HepG2 (cell line): Measurements from ENCODE around the gene KNG1. TPM values are rescaled to one million over a fixed set of nuclear protein-coding genes. Genes with fewer than 3 reads are reported as not detected.

Source experiments
- ARID4A ChIP-seq: sonication (generic); formaldehyde crosslinking; IDR thresholded peaks from 2 replicates; pipeline ENCODE4 v1.5.0; 2020; ENCODE audit warnings: mild to moderate bottlenecking, missing genetic modification reagents, borderline replicate concordance
- ATF5 ChIP-seq: sonication (generic); formaldehyde crosslinking; IDR thresholded peaks from 2 replicates; pipeline ENCODE4 v1.4.0; 2020; ENCODE audit warnings: mild to moderate bottlenecking, low read depth, missing genetic modification reagents
- BCL3 ChIP-seq: sonication (generic); formaldehyde crosslinking; IDR thresholded peaks from 2 replicates; pipeline ENCODE4 v1.5.1; 2020; ENCODE audit warnings: mild to moderate bottlenecking, missing genetic modification reagents, moderate library complexity
- CBX5 ChIP-seq: sonication (generic); formaldehyde crosslinking; IDR thresholded peaks from 2 replicates; pipeline ENCODE4 v1.4.0; 2020; ENCODE audit warnings: missing genetic modification reagents, borderline replicate concordance
- CERS6 ChIP-seq: sonication (generic); formaldehyde crosslinking; IDR thresholded peaks from 2 replicates; pipeline ENCODE4 v1.5.0; 2020; ENCODE audit warnings: missing genetic modification reagents
- CREB3 ChIP-seq: sonication (generic); formaldehyde crosslinking; IDR thresholded peaks from 2 replicates; pipeline ENCODE4 v1.5.0; 2020; ENCODE audit warnings: missing genetic modification reagents
- IKZF1 ChIP-seq: fragments of 450-650 bp; IDR thresholded peaks from 2 replicates; pipeline ENCODE4 v1.7.1; 2016
- MTF1 ChIP-seq: sonication (generic); formaldehyde crosslinking; IDR thresholded peaks from 2 replicates; pipeline ENCODE4 v1.5.0; 2020; ENCODE audit warnings: missing genetic modification reagents
- NR1H2 ChIP-seq: sonication (generic); formaldehyde crosslinking; IDR thresholded peaks from 2 replicates; pipeline ENCODE4 v1.8.1; 2022; ENCODE audit warnings: low read depth, missing genetic modification reagents, borderline replicate concordance
- NR2F1 ChIP-seq, 2 experiments: fragments of 450-650 bp in 1 of 2; formaldehyde crosslinking in 1 of 2; IDR thresholded peaks; 2 replicates each; pipeline versions ENCODE4 v1.5.0 to v1.6.1; 2016 to 2020; ENCODE audit warnings: mild to moderate bottlenecking in 1 of 2, missing compliant biosample characterization in 1 of 2, missing genetic modification reagents in 1 of 2, moderate library complexity in 1 of 2
- PHF8 ChIP-seq: sonication (generic); formaldehyde crosslinking; IDR thresholded peaks from 2 replicates; pipeline ENCODE4 v1.5.0; 2020; ENCODE audit warnings: missing genetic modification reagents
- RBFOX2 ChIP-seq: fragments of 200-400 bp; formaldehyde crosslinking; IDR thresholded peaks from 2 replicates; pipeline ENCODE4 v1.6.1; 2017; ENCODE audit warnings: low read depth, mild to moderate bottlenecking, low read length
- RFXANK ChIP-seq: IDR thresholded peaks from 2 replicates; pipeline ENCODE4 v1.6.1; 2016
- SAFB2 ChIP-seq: sonication (generic); formaldehyde crosslinking; IDR thresholded peaks from 2 replicates; pipeline ENCODE4 v1.5.1; 2020; ENCODE audit warnings: missing genetic modification reagents, low read depth, mild to moderate bottlenecking, borderline replicate concordance
- SAP130 ChIP-seq: IDR thresholded peaks from 2 replicates; pipeline ENCODE4 v1.6.1; 2016; ENCODE audit warnings: low read depth
- STAT6 ChIP-seq: sonication (generic); formaldehyde crosslinking; IDR thresholded peaks from 2 replicates; pipeline ENCODE4 v1.4.0; 2020; ENCODE audit warnings: missing genetic modification reagents, mild to moderate bottlenecking, borderline replicate concordance
- ZNF343 ChIP-seq: sonication (generic); formaldehyde crosslinking; IDR thresholded peaks from 2 replicates; pipeline ENCODE4 v1.4.0; 2020; ENCODE audit warnings: mild to moderate bottlenecking, missing genetic modification reagents
- ZNF570 ChIP-seq: sonication (generic); formaldehyde crosslinking; IDR thresholded peaks from 2 replicates; pipeline ENCODE4 v1.4.0; 2020; ENCODE audit warnings: mild to moderate bottlenecking, missing genetic modification reagents, borderline replicate concordance
- ZNF775 ChIP-seq: sonication (generic); formaldehyde crosslinking; IDR thresholded peaks from 2 replicates; pipeline ENCODE4 v1.4.0; 2020; ENCODE audit warnings: missing genetic modification reagents, mild to moderate bottlenecking, moderate library complexity, borderline replicate concordance
- ZNF83 ChIP-seq: sonication (generic); formaldehyde crosslinking; IDR thresholded peaks from 2 replicates; pipeline ENCODE4 v1.4.0; 2020; ENCODE audit warnings: missing genetic modification reagents, mild to moderate bottlenecking, borderline replicate concordance
- polyA plus RNA-seq, 8 experiments: library from polyadenylated mRNA; depleted of rRNA in 3 of 8; stranded (reverse) in 7 of 8; unstranded in 1 of 8; fragments of >200 nt; fragmentation: Illumina TruSeq in 4 of 8; extraction: Trizol in 4 of 8; gene quantifications; 2 replicates each; pipeline versions ENCODE4 v1.2.1 to v1.2.3, GENCODE V29; 2011 to 2016; ENCODE audit warnings: low read depth in 4 of 8, missing spikeins in 1 of 8, mixed read lengths in 1 of 8; ENCODE audit not compliant: insufficient read depth in 1 of 8
- total RNA-seq, 5 experiments: library from RNA; depleted of rRNA; stranded (reverse); fragments of >200 nt; fragmentation: Illumina TruSeq; extraction: Trizol; gene quantifications; 2 replicates each; pipeline ENCODE4 v1.2.3, GENCODE V29; 2016; ENCODE audit warnings: low read depth in 1 of 5

KNG1 gene
- total and polyA plus RNA-seq, 2 of the 13 experiments (the other 11 are each of a cell fraction or from before 2014, with no cell fraction given) = 6.5 to 7.0 TPM

GRCh38 chr3:186746008-186746407 lies 28.8 kb downstream of the KNG1 start (continued):
- TF ChIP-seq ZNF343 (peak; percentile 50; the same call in 1 of the 2 replicates), ZNF775 (peak; percentile 51; the same call in 1 of the 2 replicates), CERS6 (CRISPR knock-in tag) (no peak), ZNF83 (no peak), CREB3 (CRISPR knock-in tag) (no peak), STAT6 (CRISPR knock-in tag) (no peak), NR1H2 (no peak), ATF5 (CRISPR knock-in tag) (no peak), CBX5 (CRISPR knock-in tag) (no peak), MTF1 (no peak), SAP130 (peak; percentile 80), RBFOX2 (no peak), ARID4A (CRISPR knock-in tag) (peak; percentile 42; the same call in 1 of the 2 replicates), ZNF570 (no peak), SAFB2 (CRISPR knock-in tag) (no peak), IKZF1 (no peak), PHF8 (no peak), BCL3 (CRISPR knock-in tag) (no peak), NR2F1 (CRISPR knock-in tag; IDR thresholded peaks at IDR 0.05) (no peak), RFXANK (CRISPR knock-in tag) (0 out of 2 replicates have a peak, but pooled peaks have one; percentile 27)
